OCI-LY1 (cell line): ENCODE results near the gene KIF16B.
"Not testable (repeated sequence)": the region's sequence is repeated elsewhere in the genome, so short reads cannot be mapped to it uniquely, and the experiment has no call there.

Experiments used
- H2AFZ ChIP-seq: fragments of 200-600 bp; sonication (generic), shearing (Covaris generic); 2 replicates; pipeline ENCODE4 v1.6.0; 2014; ENCODE audit warnings: antibody characterized with exemption, mild to moderate bottlenecking, low read length
- H3F3A ChIP-seq: fragments of 200-600 bp; sonication (generic), shearing (Covaris generic); 2 replicates; pipeline ENCODE4 v1.6.0; 2014; ENCODE audit warnings: mild to moderate bottlenecking, antibody characterized with exemption, low read length, moderate library complexity; ENCODE audit not compliant: insufficient read depth
- H3K27ac ChIP-seq: fragments of 200-600 bp; sonication (generic); 2 replicates; pipeline ENCODE4 v1.5.1; 2014; ENCODE audit warnings: low read length, mixed run types, mild to moderate bottlenecking, low read depth; ENCODE audit not compliant: poor library complexity, severe bottlenecking
- H3K27me3 ChIP-seq: fragments of 200-600 bp; sonication (generic); 2 replicates; pipeline ENCODE4 v1.6.0; 2014; ENCODE audit warnings: antibody characterized with exemption, mild to moderate bottlenecking, low read length, moderate library complexity; ENCODE audit not compliant: insufficient read depth
- H3K36me3 ChIP-seq: fragments of 200-600 bp; sonication (generic); 2 replicates; pipeline ENCODE4 v1.6.1; 2014; ENCODE audit warnings: mild to moderate bottlenecking, antibody characterized with exemption, low read length, moderate library complexity, mixed read lengths; ENCODE audit not compliant: insufficient read depth
- H3K4me1 ChIP-seq: fragments of 200-600 bp; sonication (generic); 2 replicates; pipeline ENCODE4 v1.5.1; 2014; ENCODE audit warnings: mild to moderate bottlenecking, low read length, moderate library complexity; ENCODE audit not compliant: insufficient read depth, severe bottlenecking
- H3K4me2 ChIP-seq: fragments of 200-600 bp; sonication (generic), shearing (Covaris generic); 2 replicates; pipeline ENCODE4 v1.6.1; 2014; ENCODE audit warnings: low read length
- H3K4me3 ChIP-seq: fragments of 200-600 bp; sonication (generic); 2 replicates; pipeline ENCODE4 v1.5.1; 2014; ENCODE audit warnings: low read length, low read depth, mild to moderate bottlenecking, mixed read lengths; ENCODE audit not compliant: poor library complexity, severe bottlenecking
- H3K79me2 ChIP-seq: fragments of 200-600 bp; shearing (Covaris generic); 2 replicates; pipeline ENCODE4 v1.6.1; 2016; ENCODE audit warnings: mixed run types, low read length, mixed read lengths; ENCODE audit not compliant: insufficient read depth
- H3K9ac ChIP-seq: fragments of 200-600 bp; sonication (generic), shearing (Covaris generic); 2 replicates; pipeline ENCODE4 v1.6.1; 2014; ENCODE audit warnings: mild to moderate bottlenecking, low read length, mixed read lengths
- H3K9me2 ChIP-seq: fragments of 200-600 bp; sonication (generic), shearing (Covaris generic); 2 replicates; pipeline ENCODE4 v1.6.1; 2014; ENCODE audit warnings: low read depth, mild to moderate bottlenecking, low read length, mixed read lengths
- H3K9me3 ChIP-seq: fragments of 200-600 bp; shearing (Covaris generic); 2 replicates; pipeline ENCODE4 v1.6.1; 2014; ENCODE audit warnings: low read length, mixed read lengths
- H4K20me1 ChIP-seq: fragments of 200-600 bp; sonication (generic), shearing (Covaris generic); 2 replicates; pipeline ENCODE4 v1.6.0; 2016; ENCODE audit warnings: mild to moderate bottlenecking, low read length; ENCODE audit not compliant: insufficient read depth
- EZH2 ChIP-seq: fragments of 200-600 bp; sonication (generic), shearing (Covaris generic); IDR thresholded peaks from 2 replicates; pipeline ENCODE4 v1.8.0; 2017; ENCODE audit warnings: borderline replicate concordance, mixed run types, mild to moderate bottlenecking, antibody characterized with exemption, low read length, moderate library complexity, mixed read lengths
- TF ChIP-seq, protein P1 (sequence below): fragments of 200-600 bp; sonication (generic), shearing (Covaris generic); IDR thresholded peaks from 2 replicates; pipeline ENCODE4 v1.5.1; 2017; ENCODE audit warnings: mild to moderate bottlenecking, antibody characterized with exemption, low read length, moderate library complexity, mixed read lengths

KIF16B gene

DNA sequence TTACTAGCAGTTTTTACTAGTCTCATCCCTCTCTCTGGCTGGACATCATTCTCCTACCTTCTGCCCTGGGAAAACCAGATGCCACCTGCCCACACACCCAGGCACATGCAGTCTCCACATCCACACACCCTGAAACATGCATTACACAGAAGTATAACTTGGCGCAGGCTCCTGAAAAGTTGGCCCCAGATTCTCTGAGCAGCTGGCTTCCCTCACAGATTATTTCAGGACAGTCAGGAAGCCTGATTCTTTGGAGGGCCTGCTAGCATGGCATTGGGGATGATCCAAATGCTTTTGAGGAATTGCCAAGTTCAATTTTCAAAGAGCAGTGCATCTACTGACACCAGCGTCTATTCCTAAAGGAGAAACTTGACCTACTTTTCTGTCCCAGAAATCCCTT, 27.8 kb upstream of the KIF16B start:
- no peak overlapping the region for H3K27ac ChIP-seq
- H4K20me1 ChIP-seq: no peaks in the 10 kb centered on the region
- H3K9me3 ChIP-seq: no peaks in the 10 kb centered on the region
- H3K79me2 ChIP-seq: no peaks in the 10 kb centered on the region
- H3F3A ChIP-seq: no peaks in the 10 kb centered on the region
- H3K4me2 ChIP-seq: no peak overlapping the region
- TF ChIP-seq EZH2: no peak
- TF ChIP-seq, protein P1, sequence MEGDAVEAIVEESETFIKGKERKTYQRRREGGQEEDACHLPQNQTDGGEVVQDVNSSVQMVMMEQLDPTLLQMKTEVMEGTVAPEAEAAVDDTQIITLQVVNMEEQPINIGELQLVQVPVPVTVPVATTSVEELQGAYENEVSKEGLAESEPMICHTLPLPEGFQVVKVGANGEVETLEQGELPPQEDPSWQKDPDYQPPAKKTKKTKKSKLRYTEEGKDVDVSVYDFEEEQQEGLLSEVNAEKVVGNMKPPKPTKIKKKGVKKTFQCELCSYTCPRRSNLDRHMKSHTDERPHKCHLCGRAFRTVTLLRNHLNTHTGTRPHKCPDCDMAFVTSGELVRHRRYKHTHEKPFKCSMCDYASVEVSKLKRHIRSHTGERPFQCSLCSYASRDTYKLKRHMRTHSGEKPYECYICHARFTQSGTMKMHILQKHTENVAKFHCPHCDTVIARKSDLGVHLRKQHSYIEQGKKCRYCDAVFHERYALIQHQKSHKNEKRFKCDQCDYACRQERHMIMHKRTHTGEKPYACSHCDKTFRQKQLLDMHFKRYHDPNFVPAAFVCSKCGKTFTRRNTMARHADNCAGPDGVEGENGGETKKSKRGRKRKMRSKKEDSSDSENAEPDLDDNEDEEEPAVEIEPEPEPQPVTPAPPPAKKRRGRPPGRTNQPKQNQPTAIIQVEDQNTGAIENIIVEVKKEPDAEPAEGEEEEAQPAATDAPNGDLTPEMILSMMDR: no peak
- no peak overlapping the region for H2AFZ ChIP-seq
- H3K36me3 ChIP-seq: no peaks in the 10 kb centered on the region
- no peaks in the 10 kb centered on the region for H3K27me3 ChIP-seq
- no peaks in the 10 kb centered on the region for H3K9me2 ChIP-seq
- H3K9ac ChIP-seq: no peak overlapping the region
- no peak overlapping the region for H3K4me3 ChIP-seq
- H3K4me1 ChIP-seq: no peaks in the 10 kb centered on the region

DNA sequence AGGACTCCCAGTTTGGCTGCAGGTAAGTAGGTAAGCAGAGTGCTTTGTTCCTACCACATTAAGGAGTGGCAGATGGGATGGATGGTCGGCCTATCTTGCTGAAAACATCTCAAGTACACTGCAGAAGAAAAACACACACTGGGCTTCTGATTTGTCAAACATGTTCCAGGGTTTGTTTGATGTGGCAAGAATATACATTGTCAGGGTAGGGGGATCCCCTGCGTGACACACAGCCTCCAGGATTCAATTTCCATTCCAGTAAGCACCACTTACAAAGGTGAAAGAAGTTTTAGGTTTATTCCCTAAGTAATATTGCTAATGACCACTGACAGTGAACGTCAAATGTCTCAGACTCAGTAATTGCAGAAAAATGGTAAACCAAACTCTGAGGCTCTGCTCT, 26.0 kb upstream of the KIF16B start:
- Histone ChIP-seq H3K9me2 (no peaks in the 10 kb centered on the region), H4K20me1 (no peaks in the 10 kb centered on the region), H3F3A (no peaks in the 10 kb centered on the region), H3K27ac (no peak overlapping the region), H3K27me3 (no peaks in the 10 kb centered on the region), H3K4me2 (no peak overlapping the region), H3K4me1 (no peaks in the 10 kb centered on the region), H3K4me3 (no peak overlapping the region), H3K9me3 (no peaks in the 10 kb centered on the region), H2AFZ (no peak overlapping the region), H3K79me2 (no peaks in the 10 kb centered on the region), H3K9ac (no peak overlapping the region), H3K36me3 (no peaks in the 10 kb centered on the region)
- TF ChIP-seq, protein P1: no peak
- TF ChIP-seq EZH2: no peak

DNA sequence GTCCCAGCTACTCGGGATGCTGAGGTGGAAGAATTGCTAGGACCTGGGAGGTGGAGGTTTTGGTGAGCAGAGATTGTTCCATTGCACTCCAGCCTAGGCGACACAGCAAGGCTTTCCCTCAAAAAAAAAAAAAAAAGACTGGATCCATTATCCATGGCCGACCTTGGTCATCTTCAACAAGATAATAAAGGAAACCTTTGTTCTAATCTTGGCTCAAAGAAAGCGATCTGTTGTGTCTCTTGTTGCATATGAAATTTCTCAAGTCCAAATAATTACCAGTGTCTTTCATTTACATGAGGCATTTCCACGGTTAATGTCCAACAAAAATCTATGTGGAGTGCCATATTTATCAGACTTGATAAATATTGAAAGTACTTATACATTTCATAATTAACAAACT, 23.7 kb upstream of the KIF16B start:
- no peak overlapping the region for H3K4me3 ChIP-seq
- no peak for TF ChIP-seq EZH2
- TF ChIP-seq, protein P1: no peak

DNA sequence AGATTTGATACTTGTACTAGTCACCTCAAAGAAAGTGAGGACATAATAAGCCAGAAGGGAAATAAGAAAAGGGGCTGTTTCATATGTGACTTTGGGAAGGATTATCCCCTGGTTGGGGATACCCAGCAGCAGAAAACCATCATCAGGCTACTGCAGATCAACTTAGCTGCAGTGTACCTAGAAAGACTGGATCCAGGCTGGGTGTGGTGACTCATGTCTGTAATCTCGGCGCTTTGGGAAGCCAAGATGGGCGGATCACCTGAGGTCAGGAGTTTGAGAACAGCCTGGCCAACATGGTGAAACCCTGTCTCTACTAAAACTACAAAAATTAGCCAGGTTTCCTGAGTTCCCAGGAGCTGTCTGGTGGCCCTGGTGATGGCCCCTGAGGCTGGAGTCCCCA, 23.2 kb upstream of the KIF16B start:
- not testable (repeated sequence) for H3K27me3 ChIP-seq, H3K27ac ChIP-seq, H3K36me3 ChIP-seq, H3K4me3 ChIP-seq, H3K4me1 ChIP-seq, H3K79me2 ChIP-seq, H3K9ac ChIP-seq, H3K9me3 ChIP-seq, H2AFZ ChIP-seq, H4K20me1 ChIP-seq, H3K9me2 ChIP-seq, H3K4me2 ChIP-seq, H3F3A ChIP-seq

More for the DNA sequence above, 23.7 kb upstream of the KIF16B start:
- H3K27me3 ChIP-seq: no peaks in the 10 kb centered on the region
- no peak overlapping the region for H2AFZ ChIP-seq
- no peaks in the 10 kb centered on the region for H3F3A ChIP-seq
- no peaks in the 10 kb centered on the region for H4K20me1 ChIP-seq
- H3K4me1 ChIP-seq: no peaks in the 10 kb centered on the region
- H3K4me2 ChIP-seq: no peak overlapping the region
- no peaks in the 10 kb centered on the region for H3K9me2 ChIP-seq
- no peaks in the 10 kb centered on the region for H3K79me2 ChIP-seq
- H3K9me3 ChIP-seq: no peaks in the 10 kb centered on the region
- H3K36me3 ChIP-seq: no peaks in the 10 kb centered on the region
- no peak overlapping the region for H3K9ac ChIP-seq
- no peak overlapping the region for H3K27ac ChIP-seq
